OCI-LY7 (cell line): ENCODE measurements around the gene GYPB. TPM values are rescaled to one million over a fixed set of nuclear protein-coding genes. Genes with fewer than 3 reads are reported as not detected.
"Not testable (repeated sequence)": the region's sequence is repeated elsewhere in the genome, so short reads cannot be mapped to it uniquely, and the experiment has no call there.

Source experiments
- BruUV-seq: library from RNA; stranded (reverse); fragments of 400-500 nt; replicated peaks from 2 replicates; lab custom pipeline; 2021; lab: Mats Ljungman, UMichigan
- CTCF ChIA-PET: fragments of 300-600 bp; sonication (Branson Sonifier 250); formaldehyde crosslinking; loops from one replicate; lab custom pipeline; 2022; ENCODE audit warnings: antibody characterized with exemption; ENCODE audit not compliant: unreplicated experiment; lab: Charles Lee
- POLR2A ChIA-PET: fragments of 300-600 bp; sonication (Branson Sonifier 250); formaldehyde crosslinking; loops from one replicate; lab custom pipeline; 2022; ENCODE audit warnings: antibody characterized with exemption; lab: Charles Lee
- DNase-seq: peaks from one replicate; pipeline ENCODE4 v3.0.0-alpha.2; 2015; ENCODE audit warnings: low spot score
- H2AFZ ChIP-seq: fragments of 200-600 bp; sonication (generic), shearing (Covaris generic); 2 replicates; pipeline ENCODE4 v1.6.1; 2014; ENCODE audit warnings: mild to moderate bottlenecking, antibody characterized with exemption, low read length, moderate library complexity
- H3K27ac ChIP-seq: fragments of 200-600 bp; sonication (generic); 2 replicates; pipeline ENCODE4 v1.5.1; 2014; ENCODE audit warnings: mixed run types, low read depth, mild to moderate bottlenecking, moderate library complexity, low read length, inconsistent platforms; ENCODE audit not compliant: poor library complexity, severe bottlenecking
- H3K36me3 ChIP-seq: fragments of 200-600 bp; sonication (generic); 2 replicates; pipeline ENCODE4 v1.6.1; 2014; ENCODE audit warnings: mild to moderate bottlenecking, antibody characterized with exemption, low read length, moderate library complexity, mixed read lengths; ENCODE audit not compliant: insufficient read depth
- H3K4me1 ChIP-seq: fragments of 200-600 bp; sonication (generic); 2 replicates; pipeline ENCODE4 v1.5.1; 2014; ENCODE audit warnings: mild to moderate bottlenecking, low read length; ENCODE audit not compliant: insufficient read depth, poor library complexity, severe bottlenecking
- H3K4me2 ChIP-seq: fragments of 200-600 bp; sonication (generic); 2 replicates; pipeline ENCODE4 v1.6.1; 2014; ENCODE audit warnings: mild to moderate bottlenecking, low read length
- H3K4me3 ChIP-seq: fragments of 200-600 bp; sonication (generic); 2 replicates; pipeline ENCODE4 v1.5.1; 2014; ENCODE audit warnings: mild to moderate bottlenecking, low read depth, low read length; ENCODE audit not compliant: poor library complexity, severe bottlenecking
- H3K79me2 ChIP-seq: fragments of 200-600 bp; sonication (generic); 2 replicates; pipeline ENCODE4 v1.6.1; 2016; ENCODE audit warnings: low read depth, mild to moderate bottlenecking, low read length, moderate library complexity, mixed read lengths; ENCODE audit not compliant: insufficient read depth
- H3K9me2 ChIP-seq: fragments of 200-600 bp; sonication (generic); 2 replicates; pipeline ENCODE4 v1.6.1; 2016; ENCODE audit warnings: mild to moderate bottlenecking, low read length, mixed read lengths; ENCODE audit not compliant: insufficient read depth
- H3K9me3 ChIP-seq: fragments of 200-600 bp; sonication (generic); 2 replicates; pipeline ENCODE4 v1.6.1; 2014; ENCODE audit warnings: mild to moderate bottlenecking, mixed run types, low read length, mixed read lengths
- H4K20me1 ChIP-seq: fragments of 200-600 bp; sonication (generic); 2 replicates; pipeline ENCODE4 v1.6.1; 2014; ENCODE audit warnings: mild to moderate bottlenecking, antibody characterized with exemption, low read length, moderate library complexity, mixed read lengths; ENCODE audit not compliant: insufficient read depth
- intact Hi-C: fragments of 100-400 bp; cut with micrococcal nuclease; formaldehyde crosslinking; loops from one replicate; pipeline ENCODE4 v1.10.0; 2022; ENCODE audit not compliant: unreplicated experiment
- total RNA-seq, 2 experiments: library from RNA; depleted of rRNA in 1 of 2; stranded (reverse); fragments of >200 nt in 1 of 2; shearing (Covaris generic) in 1 of 2; gene quantifications; 2 replicates each; pipeline ENCODE4 v1.2.3, GENCODE V29; 2014 to 2022

Gene GYPB
- total RNA-seq, 2 experiments from 2014 or later, result not detected

GRCh38 chr4:144031369-144031768 is 12.2 kb upstream of the GYPB start:
- DNase-seq, BruUV-seq, H3K27ac ChIP-seq, H3K36me3 ChIP-seq, CTCF ChIA-PET, H3K9me2 ChIP-seq, H3K4me2 ChIP-seq, H3K79me2 ChIP-seq, H2AFZ ChIP-seq, H3K4me1 ChIP-seq, H3K9me3 ChIP-seq, intact Hi-C loops, POLR2A ChIA-PET, H3K4me3 ChIP-seq, H4K20me1 ChIP-seq: not testable (repeated sequence)

GRCh38 chr4:144030708-144031107 is 11.5 kb upstream of the GYPB start:
- POLR2A ChIA-PET, H3K79me2 ChIP-seq, H3K4me3 ChIP-seq, intact Hi-C loops, CTCF ChIA-PET, H3K4me1 ChIP-seq, H4K20me1 ChIP-seq, H3K9me3 ChIP-seq, H3K27ac ChIP-seq, BruUV-seq, DNase-seq, H3K9me2 ChIP-seq, H2AFZ ChIP-seq, H3K36me3 ChIP-seq, H3K4me2 ChIP-seq: not testable (repeated sequence)

- H3K27ac ChIP-seq, H3K36me3 ChIP-seq, DNase-seq, POLR2A ChIA-PET, H4K20me1 ChIP-seq, H3K4me3 ChIP-seq, H3K4me1 ChIP-seq, H3K9me2 ChIP-seq, intact Hi-C loops, H3K4me2 ChIP-seq, H3K79me2 ChIP-seq, H2AFZ ChIP-seq, H3K9me3 ChIP-seq, CTCF ChIA-PET, BruUV-seq: not testable (repeated sequence)
Observed at GRCh38 chr4:144026682-144027081, 7.5 kb upstream of the GYPB start.

- H2AFZ ChIP-seq, H3K9me2 ChIP-seq, H3K4me2 ChIP-seq, POLR2A ChIA-PET, H3K79me2 ChIP-seq, DNase-seq, H3K4me1 ChIP-seq, H4K20me1 ChIP-seq, H3K9me3 ChIP-seq, H3K4me3 ChIP-seq, H3K27ac ChIP-seq, BruUV-seq, H3K36me3 ChIP-seq, intact Hi-C loops, CTCF ChIA-PET: not testable (repeated sequence)
Observed at GRCh38 chr4:144024399-144025053, 5.3 kb upstream of the GYPB start.

- intact Hi-C loops, H2AFZ ChIP-seq, H3K4me3 ChIP-seq, H4K20me1 ChIP-seq, H3K4me1 ChIP-seq, BruUV-seq, H3K27ac ChIP-seq, DNase-seq, H3K79me2 ChIP-seq, H3K36me3 ChIP-seq, H3K4me2 ChIP-seq, CTCF ChIA-PET, H3K9me3 ChIP-seq, H3K9me2 ChIP-seq: not testable (repeated sequence)
- POLR2A ChIA-PET, result interaction anchor here (0.6 kb wide), 1 partner anchor 175 kb away, joined by 3 read pairs; no protein-coding TSS in a partner anchor
Observed at GRCh38 chr4:144022772-144023400, 3.7 kb upstream of the GYPB start.
